ENCODE results near the gene TPX2.

The TPX2 gene

DNA sequence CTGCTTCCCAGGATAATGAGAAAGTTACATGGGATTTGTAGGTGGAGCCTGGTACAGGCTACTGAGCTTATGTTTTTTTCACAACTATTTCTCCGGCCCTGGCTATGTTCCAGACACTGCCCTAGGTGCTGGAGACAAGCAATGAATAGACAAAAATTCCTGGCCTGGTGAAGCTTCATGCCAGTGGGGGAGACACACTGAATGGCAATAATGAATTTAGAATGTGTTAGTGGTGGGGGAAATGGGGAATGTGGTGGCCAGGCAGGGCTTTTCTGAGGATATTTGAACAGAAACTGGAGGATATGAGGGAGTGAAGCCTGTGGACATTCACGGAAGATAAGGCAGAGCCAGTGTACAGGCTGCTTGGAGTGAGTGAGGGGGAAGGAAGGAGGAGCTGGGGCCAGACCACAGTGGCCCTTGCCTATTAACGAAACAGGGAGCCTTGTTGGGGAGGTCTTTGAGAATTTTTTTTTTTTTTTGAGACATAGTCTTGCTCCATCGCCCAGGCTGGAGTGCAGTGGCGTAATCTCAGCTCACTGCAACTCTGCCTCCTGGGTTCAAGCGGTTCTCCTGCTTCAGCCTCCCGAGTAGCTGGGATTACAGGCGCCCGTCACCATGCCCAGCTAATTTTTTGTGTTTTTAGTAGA lies 99.7 kb downstream of the TPX2 start:
- no peak overlapping the region for H3K4me3 ChIP-seq (ENCODE audit: low read length)
- no peak for DNase-seq (ENCODE audit: low read depth)
- TF ChIP-seq, protein P1, sequence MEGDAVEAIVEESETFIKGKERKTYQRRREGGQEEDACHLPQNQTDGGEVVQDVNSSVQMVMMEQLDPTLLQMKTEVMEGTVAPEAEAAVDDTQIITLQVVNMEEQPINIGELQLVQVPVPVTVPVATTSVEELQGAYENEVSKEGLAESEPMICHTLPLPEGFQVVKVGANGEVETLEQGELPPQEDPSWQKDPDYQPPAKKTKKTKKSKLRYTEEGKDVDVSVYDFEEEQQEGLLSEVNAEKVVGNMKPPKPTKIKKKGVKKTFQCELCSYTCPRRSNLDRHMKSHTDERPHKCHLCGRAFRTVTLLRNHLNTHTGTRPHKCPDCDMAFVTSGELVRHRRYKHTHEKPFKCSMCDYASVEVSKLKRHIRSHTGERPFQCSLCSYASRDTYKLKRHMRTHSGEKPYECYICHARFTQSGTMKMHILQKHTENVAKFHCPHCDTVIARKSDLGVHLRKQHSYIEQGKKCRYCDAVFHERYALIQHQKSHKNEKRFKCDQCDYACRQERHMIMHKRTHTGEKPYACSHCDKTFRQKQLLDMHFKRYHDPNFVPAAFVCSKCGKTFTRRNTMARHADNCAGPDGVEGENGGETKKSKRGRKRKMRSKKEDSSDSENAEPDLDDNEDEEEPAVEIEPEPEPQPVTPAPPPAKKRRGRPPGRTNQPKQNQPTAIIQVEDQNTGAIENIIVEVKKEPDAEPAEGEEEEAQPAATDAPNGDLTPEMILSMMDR (conservative IDR thresholded peaks at IDR 0.05; ENCODE audit: low read length) = no peak

DNA sequence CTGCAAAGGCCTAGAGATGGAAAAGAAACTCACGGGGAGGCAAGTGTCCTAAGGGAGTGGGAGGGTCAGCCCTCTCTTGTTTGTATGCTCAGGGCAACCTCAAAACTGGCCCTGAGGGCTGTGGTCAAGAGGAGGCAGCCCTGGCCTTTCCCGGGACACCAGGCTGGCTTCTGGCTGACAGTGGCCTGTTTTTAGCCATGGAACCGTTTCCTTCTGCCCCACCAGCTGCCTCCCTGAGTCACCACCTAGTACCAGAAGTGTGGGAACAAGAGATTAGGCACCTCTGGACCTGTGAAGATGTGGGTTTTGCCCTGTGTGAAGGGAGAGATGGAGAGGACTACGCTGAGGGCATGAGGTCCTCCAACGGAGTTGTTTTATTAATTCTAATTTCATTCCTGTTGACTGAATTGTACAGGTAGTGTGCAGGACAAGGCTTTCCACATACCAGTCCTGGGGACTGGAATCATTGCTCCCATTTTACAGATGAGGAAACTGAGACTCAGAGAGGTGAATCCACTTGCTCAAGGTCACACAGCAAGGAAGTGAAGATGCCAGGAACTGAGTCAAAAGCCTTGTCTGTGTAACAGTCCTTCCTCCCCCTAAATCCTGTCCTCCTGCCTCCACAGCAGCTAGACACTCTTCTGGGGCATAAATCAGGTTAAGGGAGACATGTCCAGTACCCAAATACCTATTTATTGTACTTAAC lies 100.8 kb downstream of the TPX2 start:
- no peak overlapping the region for H3K4me3 ChIP-seq (ENCODE audit: low read length)
- no peak for DNase-seq (ENCODE audit: low read depth)
- TF ChIP-seq, protein P1 (conservative IDR thresholded peaks at IDR 0.05; ENCODE audit: low read length) = no peak

DNA sequence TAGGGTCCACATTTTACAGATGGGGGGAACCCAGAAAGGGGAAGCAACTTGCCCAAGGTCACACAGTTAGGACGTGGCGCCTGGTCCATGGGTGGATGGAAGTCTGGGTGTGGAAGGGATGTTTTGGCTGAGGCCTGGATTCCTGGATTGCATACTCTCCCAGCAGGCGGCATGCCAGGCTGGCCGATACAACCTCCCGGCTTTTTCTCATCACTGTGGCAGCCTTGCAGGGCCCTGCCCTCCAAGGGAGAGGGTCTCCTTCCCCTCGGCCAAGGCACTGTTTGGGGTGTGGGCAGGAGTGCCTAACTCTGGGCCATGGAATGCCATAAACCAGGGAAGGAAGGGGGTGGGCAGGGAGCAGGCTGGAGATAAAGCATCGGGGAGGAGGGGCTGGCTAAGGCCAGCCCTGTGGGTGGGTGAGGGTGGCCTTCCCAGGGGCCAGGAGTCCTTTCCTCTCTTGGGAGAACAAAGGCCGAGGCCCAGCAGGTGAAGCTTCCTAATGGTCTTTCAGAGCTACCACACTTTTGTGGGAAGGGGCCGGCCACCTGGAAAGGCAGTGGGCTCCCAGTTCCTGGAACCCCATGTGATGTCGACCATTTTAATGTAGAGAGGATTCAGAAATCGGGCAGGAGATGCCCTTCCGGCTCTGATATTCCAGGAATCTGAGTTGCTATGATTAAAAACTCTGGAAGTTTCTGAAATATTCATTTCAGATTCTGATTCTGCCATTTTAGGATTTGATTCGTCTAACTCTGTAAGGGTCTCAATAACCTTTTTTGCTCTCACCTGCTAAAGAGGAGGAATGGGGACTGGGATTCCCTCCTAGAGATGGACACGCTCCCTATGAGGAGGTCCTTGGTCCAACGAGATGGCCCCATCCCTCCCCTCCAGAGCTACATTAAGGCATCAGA lies 102.1 kb downstream of the TPX2 start:
- TF ChIP-seq, protein P1 (conservative IDR thresholded peaks at IDR 0.05; ENCODE audit: low read length) = no peak
- no peak overlapping the region for H3K4me3 ChIP-seq (ENCODE audit: low read length)
- peak; percentile 47 for DNase-seq (ENCODE audit: low read depth)

DNA sequence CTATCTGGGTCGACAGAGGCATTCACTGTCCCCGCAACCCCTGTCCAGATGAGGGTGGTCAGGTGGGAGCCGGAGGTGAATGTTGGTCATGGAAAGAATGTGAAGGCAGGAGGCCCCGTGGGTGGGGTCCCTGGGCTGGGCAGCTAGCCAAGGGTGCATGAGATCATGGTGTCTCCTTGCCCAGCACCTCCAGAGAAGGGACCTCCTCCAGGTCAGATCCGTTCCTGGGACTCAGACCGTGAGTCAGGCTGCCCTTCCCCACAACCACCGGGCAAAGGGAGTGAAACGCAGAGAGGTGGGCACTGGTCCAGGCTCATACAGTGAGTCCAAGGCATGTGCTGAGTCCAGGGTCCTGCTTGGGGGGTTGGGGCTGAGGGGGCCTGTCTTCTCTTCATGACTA lies 102.8 kb downstream of the TPX2 start:
- no peak overlapping the region for H3K4me3 ChIP-seq (ENCODE audit: low read length)
- TF ChIP-seq, protein P1 (conservative IDR thresholded peaks at IDR 0.05; ENCODE audit: low read length) = no peak
- peak; percentile 54 for DNase-seq (ENCODE audit: low read depth)

DNA sequence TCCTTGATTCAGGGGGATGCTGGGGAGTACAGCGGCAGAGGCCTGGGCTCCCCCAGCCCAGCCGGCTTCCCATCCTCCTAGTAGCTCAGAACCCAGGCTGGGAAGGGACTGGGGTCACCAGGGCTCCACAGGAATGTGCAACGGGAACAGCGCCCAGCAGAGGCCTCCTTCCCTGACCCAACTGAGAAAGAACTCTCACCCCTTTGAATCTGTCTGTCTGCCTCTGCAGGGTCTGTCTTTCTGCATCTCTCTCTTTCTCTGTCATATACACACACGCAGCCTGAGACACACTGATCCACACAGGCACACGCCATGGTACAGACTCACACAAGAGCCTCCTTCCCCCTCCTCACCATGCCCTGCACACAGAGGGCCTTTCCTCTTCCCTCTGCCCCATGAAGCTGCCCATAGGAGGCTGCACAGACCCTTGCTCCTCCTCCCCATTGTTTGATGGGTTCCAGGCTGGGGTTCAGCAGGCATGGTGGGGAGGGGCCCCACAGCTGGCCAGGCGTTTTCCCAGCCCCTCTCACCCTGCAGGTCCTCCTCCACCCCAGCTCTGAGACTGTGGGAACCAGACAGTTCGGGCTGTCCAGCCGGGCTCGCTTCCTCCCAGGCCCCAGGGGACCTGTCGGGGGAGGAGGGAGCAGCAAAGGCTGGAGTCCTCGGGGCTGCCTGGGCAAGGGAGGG lies 103.5 kb downstream of the TPX2 start:
- peak; percentile 58 for DNase-seq (ENCODE audit: low read depth)
- TF ChIP-seq, protein P1 (conservative IDR thresholded peaks at IDR 0.05; ENCODE audit: low read length) = no peak
- H3K4me3 ChIP-seq (ENCODE audit: low read length) = no peak overlapping the region

DNA sequence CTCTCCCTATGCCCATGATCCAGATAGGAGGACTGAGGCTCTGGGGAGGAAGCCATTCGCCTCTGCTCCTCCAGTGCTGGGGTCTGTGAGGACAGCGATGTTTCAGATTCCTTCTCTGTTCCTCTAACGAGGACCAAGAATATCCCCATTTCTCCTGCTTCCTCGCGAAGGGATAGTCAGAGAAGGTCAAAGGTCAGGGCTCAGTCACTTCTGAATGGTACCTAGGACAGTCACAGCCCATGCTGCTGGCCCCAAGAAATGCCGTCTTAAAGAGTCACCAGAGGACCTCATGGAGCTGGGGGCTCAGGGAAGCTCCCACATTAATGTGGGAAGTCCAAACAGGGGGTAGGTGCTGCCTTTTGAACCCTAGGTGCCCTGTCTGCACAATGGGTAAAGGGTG lies 104.2 kb downstream of the TPX2 start:
- TF ChIP-seq, protein P1 (conservative IDR thresholded peaks at IDR 0.05; ENCODE audit: low read length) = no peak
- no peak overlapping the region for H3K4me3 ChIP-seq (ENCODE audit: low read length)

More for the DNA sequence above, 104.2 kb downstream of the TPX2 start:
- no peak for DNase-seq (ENCODE audit: low read depth)

Measured in AG10803 (cell line).